GM18858 (cell line): ENCODE results near the gene NOG.

ENCODE experiments used
- ATAC-seq: cut with Tn5 transposase; IDR thresholded peaks from one replicate; pipeline ENCODE4 v1.9.1; 2021; ENCODE audit not compliant: unreplicated experiment

Gene NOG

GRCh38 chr17:56593646-56594319, at the start of gene NOG:
Gene NOG, plus strand, starts transcription at chr17:56593699. Its CDS starts 525 bp downstream, at chr17:56594224.
- no peak for ATAC-seq

- ATAC-seq: no peak
These were observed 48.4 kb upstream of the NOG start for GRCh38 chr17:56545106-56545505.

GRCh38 chr17:56545930-56546329, 47.6 kb upstream of the NOG start:
- no peak for ATAC-seq

- no peak for ATAC-seq
These were observed 44.8 kb upstream of the NOG start for GRCh38 chr17:56548661-56549060.

GRCh38 chr17:56549501-56549900, 44.0 kb upstream of the NOG start:
- ATAC-seq: no peak

GRCh38 chr17:56557682-56558081, 35.8 kb upstream of the NOG start:
- no peak for ATAC-seq

GRCh38 chr17:56558088-56558487, 35.4 kb upstream of the NOG start:
- no peak for ATAC-seq

GRCh38 chr17:56570199-56570598, 23.3 kb upstream of the NOG start:
- ATAC-seq: no peak

- ATAC-seq: no peak
These were observed 22.0 kb upstream of the NOG start for GRCh38 chr17:56571456-56571855.

- ATAC-seq: no peak
These were observed 16.2 kb upstream of the NOG start for GRCh38 chr17:56577190-56577842.

GRCh38 chr17:56577843-56578204, 15.7 kb upstream of the NOG start:
- ATAC-seq: no peak

- no peak for ATAC-seq
These were observed 11.6 kb upstream of the NOG start for GRCh38 chr17:56581635-56582627.

- no peak for ATAC-seq
These were observed 9.7 kb upstream of the NOG start for GRCh38 chr17:56583772-56584171.

GRCh38 chr17:56587298-56587697, 6.2 kb upstream of the NOG start:
- ATAC-seq: no peak

- no peak for ATAC-seq
These were observed 913 bp upstream of the NOG start for GRCh38 chr17:56592487-56593085.

GRCh38 chr17:56593086-56593645, 333 bp upstream of the NOG start:
- ATAC-seq: no peak

GRCh38 chr17:56594320-56595107, 1.0 kb downstream of the NOG start:
- no peak for ATAC-seq

GRCh38 chr17:56595108-56595418, 1.6 kb downstream of the NOG start:
- ATAC-seq: no peak

- no peak for ATAC-seq
These were observed 2.6 kb downstream of the NOG start for GRCh38 chr17:56595831-56596690.
